Neural progenitor cell (in vitro differentiated cells): ENCODE results near the gene IFITM5. TPM values are rescaled to one million over a fixed set of nuclear protein-coding genes. Genes with fewer than 3 reads are reported as not detected.
"Not testable (repeated sequence)": the region's sequence is repeated elsewhere in the genome, so short reads cannot be mapped to it uniquely, and the experiment has no call there.

Source experiments
- DNase-seq: peaks from one replicate; pipeline ENCODE4 v3.0.0-alpha.2; 2016; ENCODE audit warnings: low spot score
- H2AFZ ChIP-seq: fragments of 200-600 bp; sonication (generic); replicated peaks from 2 replicates; pipeline ENCODE4 v1.6.1; 2016; ENCODE audit warnings: antibody characterized with exemption
- H3F3A ChIP-seq: fragments of 200-600 bp; sonication (generic); 2 replicates; pipeline ENCODE4 v1.6.1; 2016; ENCODE audit warnings: antibody characterized with exemption, low read depth
- H3K27ac ChIP-seq: fragments of 200-600 bp; sonication (generic); 2 replicates; pipeline ENCODE4 v1.5.1; 2016; ENCODE audit warnings: mild to moderate bottlenecking
- H3K27me3 ChIP-seq: fragments of 200-600 bp; sonication (generic); 2 replicates; pipeline ENCODE4 v1.6.1; 2016; ENCODE audit warnings: mild to moderate bottlenecking, moderate library complexity
- H3K36me3 ChIP-seq: fragments of 200-600 bp; sonication (generic); 2 replicates; pipeline ENCODE4 v1.5.1; 2016
- H3K4me1 ChIP-seq: fragments of 200-600 bp; sonication (generic); 2 replicates; pipeline ENCODE4 v1.6.1; 2016; ENCODE audit warnings: mixed run types
- H3K4me2 ChIP-seq: fragments of 200-600 bp; sonication (generic); 2 replicates; pipeline ENCODE4 v1.6.1; 2016
- H3K4me3 ChIP-seq: fragments of 200-600 bp; sonication (generic); 2 replicates; pipeline ENCODE4 v1.5.1; 2016
- H3K79me2 ChIP-seq: fragments of 200-600 bp; sonication (generic); 2 replicates; pipeline ENCODE4 v1.6.1; 2016; ENCODE audit warnings: low read depth
- H3K9ac ChIP-seq: fragments of 200-600 bp; sonication (generic); 2 replicates; pipeline ENCODE4 v1.6.1; 2016
- H3K9me3 ChIP-seq: fragments of 200-600 bp; sonication (generic); 2 replicates; pipeline ENCODE4 v1.5.1; 2016; ENCODE audit warnings: low read depth
- H4K20me1 ChIP-seq: fragments of 200-600 bp; sonication (generic); 2 replicates; pipeline ENCODE4 v1.6.1; 2016; ENCODE audit warnings: low read depth
- H3K27ac Mint-ChIP-seq: 3 replicates; pipeline ENCODE4 v1.8.0; 2021; ENCODE audit warnings: mixed read lengths
- H3K27me3 Mint-ChIP-seq: 2 replicates; pipeline ENCODE4 v1.8.0; 2022; ENCODE audit warnings: low read depth, mild to moderate bottlenecking, inconsistent platforms, moderate library complexity, mixed read lengths; ENCODE audit not compliant: insufficient read depth
- H3K36me3 Mint-ChIP-seq: 3 replicates; pipeline ENCODE4 v1.8.0; 2021; ENCODE audit warnings: mixed read lengths
- H3K4me1 Mint-ChIP-seq: 3 replicates; pipeline ENCODE4 v1.8.0; 2021; ENCODE audit warnings: mixed read lengths
- H3K4me3 Mint-ChIP-seq: 3 replicates; pipeline ENCODE4 v1.8.0; 2021; ENCODE audit warnings: mild to moderate bottlenecking, moderate library complexity, mixed read lengths
- H3K9me3 Mint-ChIP-seq: 3 replicates; pipeline ENCODE4 v1.8.0; 2020; ENCODE audit warnings: mixed read lengths
- EZH2 ChIP-seq: fragments of 200-600 bp; sonication (generic); IDR thresholded peaks from 2 replicates; pipeline ENCODE4 v1.6.1; 2017; ENCODE audit warnings: antibody characterized with exemption, mild to moderate bottlenecking, moderate library complexity
- EZH2phosphoT487 ChIP-seq: fragments of 200-600 bp; sonication (generic); IDR thresholded peaks from 2 replicates; pipeline ENCODE4 v1.6.1; 2017; ENCODE audit warnings: antibody characterized with exemption
- total RNA-seq: library from RNA; depleted of rRNA; stranded (reverse); fragments of >200 nt; gene quantifications from 2 replicates; pipeline ENCODE4 v1.2.3, GENCODE V29; 2015; ENCODE audit warnings: low replicate concordance
- TF ChIP-seq, protein P1 (sequence below): fragments of 200-600 bp; sonication (generic); IDR thresholded peaks from 2 replicates; pipeline ENCODE4 v1.5.1; 2017; ENCODE audit warnings: antibody characterized with exemption, mild to moderate bottlenecking

Gene IFITM5
- total RNA-seq, 1 donor from 2014 or later = not detected

DNA sequence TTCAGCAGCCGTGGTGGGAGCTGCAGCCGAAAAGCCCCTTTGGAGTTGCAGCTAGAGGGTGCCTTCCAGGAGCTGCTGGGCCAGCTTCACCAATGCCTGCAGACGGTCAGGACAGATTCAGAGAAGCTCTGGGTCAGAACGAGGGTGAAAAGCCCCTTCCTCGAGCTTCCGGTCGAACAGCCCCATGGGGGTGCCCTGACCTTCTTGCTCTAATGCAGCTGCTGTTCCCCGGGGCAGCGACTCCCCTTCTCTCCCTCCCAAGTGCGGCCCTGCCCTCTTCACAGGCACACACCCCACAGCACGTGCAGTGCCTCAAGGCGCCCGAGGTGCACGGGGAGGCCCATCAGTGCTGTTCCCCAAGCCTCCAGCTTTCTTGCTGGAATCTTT is 31.0 kb upstream of the IFITM5 start:
- peaks cover 25% of the 10 kb centered on the region for H3K9me3 Mint-ChIP-seq
- peaks cover 11% of the 10 kb centered on the region for H3K27me3 Mint-ChIP-seq
- H2AFZ ChIP-seq = no peak overlapping the region
- peak overlapping the region; percentile 60 for H3K27ac Mint-ChIP-seq
- no peak overlapping the region for H3K27ac ChIP-seq
- no peak overlapping the region for H3K9ac ChIP-seq
- TF ChIP-seq, protein P1, sequence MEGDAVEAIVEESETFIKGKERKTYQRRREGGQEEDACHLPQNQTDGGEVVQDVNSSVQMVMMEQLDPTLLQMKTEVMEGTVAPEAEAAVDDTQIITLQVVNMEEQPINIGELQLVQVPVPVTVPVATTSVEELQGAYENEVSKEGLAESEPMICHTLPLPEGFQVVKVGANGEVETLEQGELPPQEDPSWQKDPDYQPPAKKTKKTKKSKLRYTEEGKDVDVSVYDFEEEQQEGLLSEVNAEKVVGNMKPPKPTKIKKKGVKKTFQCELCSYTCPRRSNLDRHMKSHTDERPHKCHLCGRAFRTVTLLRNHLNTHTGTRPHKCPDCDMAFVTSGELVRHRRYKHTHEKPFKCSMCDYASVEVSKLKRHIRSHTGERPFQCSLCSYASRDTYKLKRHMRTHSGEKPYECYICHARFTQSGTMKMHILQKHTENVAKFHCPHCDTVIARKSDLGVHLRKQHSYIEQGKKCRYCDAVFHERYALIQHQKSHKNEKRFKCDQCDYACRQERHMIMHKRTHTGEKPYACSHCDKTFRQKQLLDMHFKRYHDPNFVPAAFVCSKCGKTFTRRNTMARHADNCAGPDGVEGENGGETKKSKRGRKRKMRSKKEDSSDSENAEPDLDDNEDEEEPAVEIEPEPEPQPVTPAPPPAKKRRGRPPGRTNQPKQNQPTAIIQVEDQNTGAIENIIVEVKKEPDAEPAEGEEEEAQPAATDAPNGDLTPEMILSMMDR = no peak
- TF ChIP-seq EZH2 (no peak), EZH2phosphoT487 (no peak)
- H3K79me2 ChIP-seq = no peaks in the 10 kb centered on the region
- peaks cover 21% of the 10 kb centered on the region for H3K4me1 ChIP-seq
- no peaks in the 10 kb centered on the region for H3K27me3 ChIP-seq
- H4K20me1 ChIP-seq = no peaks in the 10 kb centered on the region
- H3K36me3 Mint-ChIP-seq = peaks cover 4% of the 10 kb centered on the region
- peaks cover 18% of the 10 kb centered on the region for H3F3A ChIP-seq
- no peak overlapping the region for H3K4me3 Mint-ChIP-seq
- H3K36me3 ChIP-seq = no peaks in the 10 kb centered on the region
- peaks cover 56% of the 10 kb centered on the region for H3K4me1 Mint-ChIP-seq
- H3K4me3 ChIP-seq = no peak overlapping the region
- no peak overlapping the region for H3K4me2 ChIP-seq
- DNase-seq = no peak
- H3K9me3 ChIP-seq = no peaks in the 10 kb centered on the region

DNA sequence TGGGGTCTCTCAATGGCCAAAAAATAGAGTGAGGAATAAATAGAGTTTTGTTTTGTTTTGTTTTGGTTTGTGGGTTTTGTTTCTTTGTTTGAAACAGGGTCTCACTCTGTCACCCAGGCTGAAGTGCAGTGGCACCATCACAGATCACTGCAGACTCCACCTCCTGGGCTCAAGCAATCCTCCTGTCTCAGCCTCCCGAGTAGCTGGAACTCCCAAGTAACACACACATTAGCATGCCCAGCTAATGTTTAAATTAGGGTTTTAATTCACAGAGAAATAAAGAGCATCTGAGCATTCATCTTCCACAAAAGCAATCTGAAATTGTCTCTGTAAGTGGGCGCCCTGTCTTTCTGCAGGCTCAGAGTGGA is 30.5 kb upstream of the IFITM5 start:
- Mint-ChIP-seq H3K27ac (peak overlapping the region; percentile 60), H3K9me3 (peaks cover 25% of the 10 kb centered on the region), H3K4me1 (peaks cover 56% of the 10 kb centered on the region), H3K36me3 (peaks cover 4% of the 10 kb centered on the region), H3K27me3 (peaks cover 11% of the 10 kb centered on the region), H3K4me3 (no peak overlapping the region)
- Histone ChIP-seq H3K9me3 (no peaks in the 10 kb centered on the region), H3K27ac (no peak overlapping the region), H3K36me3 (no peaks in the 10 kb centered on the region), H3K9ac (no peak overlapping the region), H3K27me3 (no peaks in the 10 kb centered on the region), H3F3A (peaks cover 16% of the 10 kb centered on the region), H4K20me1 (no peaks in the 10 kb centered on the region), H3K4me2 (no peak overlapping the region), H3K79me2 (no peaks in the 10 kb centered on the region), H3K4me1 (peaks cover 18% of the 10 kb centered on the region), H2AFZ (no peak overlapping the region), H3K4me3 (no peak overlapping the region)
- TF ChIP-seq EZH2 = no peak
- TF ChIP-seq, protein P1 = no peak
- no peak for TF ChIP-seq EZH2phosphoT487
- DNase-seq = no peak

DNA sequence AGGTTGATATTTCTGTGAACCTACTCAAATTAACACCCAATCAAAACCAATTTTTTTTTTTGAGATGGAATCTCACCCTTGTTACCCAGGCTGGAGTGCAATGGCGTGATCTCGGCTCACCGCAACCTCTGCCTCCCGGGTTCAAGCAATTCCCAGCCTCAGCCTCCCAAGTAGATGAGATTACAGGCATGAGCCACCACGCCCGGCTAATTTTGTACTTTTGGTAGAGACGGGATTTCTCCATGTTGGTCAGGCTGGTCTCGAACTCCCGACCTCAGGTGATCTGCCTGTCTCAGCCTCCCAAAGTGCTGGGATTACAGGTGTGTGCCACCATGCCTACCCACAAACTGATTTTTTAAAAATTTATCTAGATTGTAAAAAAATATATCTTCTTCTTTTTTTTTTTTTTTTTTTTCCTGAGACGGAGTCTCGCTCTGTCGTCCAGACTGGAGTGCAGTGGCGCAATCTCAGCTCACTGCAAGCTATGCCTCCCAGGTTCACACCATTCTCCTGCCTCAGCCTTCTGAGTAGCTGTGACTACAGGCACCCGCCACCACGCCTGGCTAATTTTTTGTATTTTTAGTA is 29.3 kb upstream of the IFITM5 start:
- not testable (repeated sequence) for H3K4me3 ChIP-seq, H3K9ac ChIP-seq, H3K27ac Mint-ChIP-seq, H3K4me3 Mint-ChIP-seq, H3K36me3 Mint-ChIP-seq, H3K27me3 ChIP-seq, DNase-seq, H2AFZ ChIP-seq, H3K27ac ChIP-seq, H3K27me3 Mint-ChIP-seq, H3K4me2 ChIP-seq, H3K36me3 ChIP-seq, H3K9me3 ChIP-seq, H3K79me2 ChIP-seq, H4K20me1 ChIP-seq
- peaks cover 25% of the 10 kb centered on the region for H3K9me3 Mint-ChIP-seq
- Histone ChIP-seq H3K4me1 (peaks cover 13% of the 10 kb centered on the region), H3F3A (peaks cover 13% of the 10 kb centered on the region)
- peaks cover 53% of the 10 kb centered on the region for H3K4me1 Mint-ChIP-seq

DNA sequence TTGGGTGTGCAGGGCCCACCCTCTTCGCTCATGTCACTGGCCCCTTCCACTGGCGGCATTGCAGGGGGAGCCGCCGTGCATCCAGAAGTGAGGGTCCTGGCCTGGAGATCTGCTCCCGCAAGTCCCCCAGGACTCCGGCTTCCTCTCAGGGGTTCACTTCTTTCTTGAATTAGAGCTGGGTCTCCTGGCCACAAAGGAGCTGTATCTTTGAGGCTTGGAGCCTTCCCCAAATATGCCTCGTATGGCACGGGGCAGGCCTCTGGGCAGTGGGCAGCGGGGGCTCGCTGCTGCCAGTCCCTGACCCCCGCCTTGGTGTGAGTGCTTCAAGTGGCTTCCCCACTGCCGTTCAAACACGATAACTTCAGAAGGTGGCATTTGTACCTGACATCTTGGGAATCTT is 28.7 kb upstream of the IFITM5 start:
- H3K4me2 ChIP-seq = no peak overlapping the region
- no peak for TF ChIP-seq EZH2
- TF ChIP-seq, protein P1 = no peak
- TF ChIP-seq EZH2phosphoT487 = no peak
- H4K20me1 ChIP-seq = no peaks in the 10 kb centered on the region
- H3F3A ChIP-seq = peaks cover 9% of the 10 kb centered on the region
- peaks cover 47% of the 10 kb centered on the region for H3K4me1 Mint-ChIP-seq
- peaks cover 23% of the 10 kb centered on the region for H3K9me3 Mint-ChIP-seq
- H3K36me3 ChIP-seq = no peaks in the 10 kb centered on the region
- H3K4me3 Mint-ChIP-seq = no peak overlapping the region
- no peak overlapping the region for H3K9ac ChIP-seq
- peaks cover 7% of the 10 kb centered on the region for H3K27me3 Mint-ChIP-seq
- H3K27ac ChIP-seq = no peak overlapping the region
- H3K9me3 ChIP-seq = no peaks in the 10 kb centered on the region
- no peaks in the 10 kb centered on the region for H3K79me2 ChIP-seq
- no peaks in the 10 kb centered on the region for H3K27me3 ChIP-seq
- DNase-seq = no peak
- H2AFZ ChIP-seq = no peak overlapping the region
- peaks cover 4% of the 10 kb centered on the region for H3K36me3 Mint-ChIP-seq
- no peak overlapping the region for H3K4me3 ChIP-seq
- peaks cover 10% of the 10 kb centered on the region for H3K4me1 ChIP-seq
- no peak overlapping the region for H3K27ac Mint-ChIP-seq
